Measurements from ENCODE around the gene CAMK2N2. TPM values are rescaled to one million over a fixed set of nuclear protein-coding genes. Genes with fewer than 3 reads are reported as not detected.

Gene CAMK2N2
- total and polyA plus RNA-seq, 4 donors, result 9.1 to 204 (median 106) TPM

- no peak overlapping the region for H3K27ac ChIP-seq (ENCODE audit: low read depth, low read length)
- peaks cover 26% of the 10 kb centered on the region for H3K27me3 ChIP-seq (ENCODE audit: control insufficient read depth, insufficient read depth, low read length)
- peak in 1 of 6 donors; percentile 7 for DNase-seq (ENCODE audit: low read depth in 4 of 6, low spot score in 6 of 6)
- peak overlapping the region; percentile 18 for H3K4me3 ChIP-seq (ENCODE audit: low read depth, low read length)
- peaks cover 9% of the 10 kb centered on the region for H3K36me3 ChIP-seq (ENCODE audit: control insufficient read depth, insufficient read depth, low read length)
- H3K9me3 ChIP-seq (ENCODE audit: control insufficient read depth, insufficient read depth, low read length), result no peaks in the 10 kb centered on the region
- WGBS (ENCODE audit: insufficient coverage), result 5% methylated on average over 22 of the region's 28 CpGs
- peaks cover 41% of the 10 kb centered on the region for H3K4me1 ChIP-seq (ENCODE audit: control insufficient read depth, insufficient read depth, low read length)
Measured at GRCh38 chr3:184259396-184259877, 1.9 kb downstream of the CAMK2N2 start.

- Histone ChIP-seq H3K27me3 (ENCODE audit: control insufficient read depth, insufficient read depth, low read length) (peaks cover 26% of the 10 kb centered on the region), H3K27ac (ENCODE audit: low read depth, low read length) (no peak overlapping the region), H3K9me3 (ENCODE audit: control insufficient read depth, insufficient read depth, low read length) (no peaks in the 10 kb centered on the region), H3K36me3 (ENCODE audit: control insufficient read depth, insufficient read depth, low read length) (peaks cover 9% of the 10 kb centered on the region), H3K4me1 (ENCODE audit: control insufficient read depth, insufficient read depth, low read length) (peaks cover 41% of the 10 kb centered on the region), H3K4me3 (ENCODE audit: low read depth, low read length) (peak overlapping the region; percentile 18)
- WGBS (ENCODE audit: insufficient coverage), result 92% methylated on average over 4 of the region's 5 CpGs
- DNase-seq (ENCODE audit: low read depth in 4 of 6, low spot score in 6 of 6), result no peak
Measured at GRCh38 chr3:184258926-184259325, 2.4 kb downstream of the CAMK2N2 start.

GRCh38 chr3:184257083-184257915 is 4.1 kb downstream of the CAMK2N2 start:
- no peaks in the 10 kb centered on the region for H3K9me3 ChIP-seq (ENCODE audit: control insufficient read depth, insufficient read depth, low read length)
- peaks cover 33% of the 10 kb centered on the region for H3K4me1 ChIP-seq (ENCODE audit: control insufficient read depth, insufficient read depth, low read length)

GRCh38 chr3:184255291-184256039 is 5.9 kb downstream of the CAMK2N2 start:
- Histone ChIP-seq H3K9me3 (ENCODE audit: control insufficient read depth, insufficient read depth, low read length) (no peaks in the 10 kb centered on the region), H3K36me3 (ENCODE audit: control insufficient read depth, insufficient read depth, low read length) (peaks cover 9% of the 10 kb centered on the region), H3K4me3 (ENCODE audit: low read depth, low read length) (no peak overlapping the region), H3K27ac (ENCODE audit: low read depth, low read length) (no peak overlapping the region), H3K27me3 (ENCODE audit: control insufficient read depth, insufficient read depth, low read length) (peaks cover 10% of the 10 kb centered on the region), H3K4me1 (ENCODE audit: control insufficient read depth, insufficient read depth, low read length) (peaks cover 19% of the 10 kb centered on the region)
- WGBS (ENCODE audit: insufficient coverage), result 94% methylated on average over 3 of the region's 3 CpGs
- no peak for DNase-seq (ENCODE audit: low read depth in 4 of 6, low spot score in 6 of 6)

More at GRCh38 chr3:184257083-184257915, 4.1 kb downstream of the CAMK2N2 start:
- Histone ChIP-seq H3K4me3 (ENCODE audit: low read depth, low read length) (no peak overlapping the region), H3K27me3 (ENCODE audit: control insufficient read depth, insufficient read depth, low read length) (peaks cover 20% of the 10 kb centered on the region), H3K36me3 (ENCODE audit: control insufficient read depth, insufficient read depth, low read length) (peaks cover 9% of the 10 kb centered on the region), H3K27ac (ENCODE audit: low read depth, low read length) (no peak overlapping the region)
- no peak for DNase-seq (ENCODE audit: low read depth in 4 of 6, low spot score in 6 of 6)
- 89% methylated on average over 17 of the region's 23 CpGs for WGBS (ENCODE audit: insufficient coverage)

GRCh38 chr3:184250167-184250828 is 11.1 kb downstream of the CAMK2N2 start:
- H3K36me3 ChIP-seq (ENCODE audit: control insufficient read depth, insufficient read depth, low read length), result peaks cover 2% of the 10 kb centered on the region
- no peak overlapping the region for H3K27ac ChIP-seq (ENCODE audit: low read depth, low read length)
- DNase-seq (ENCODE audit: low read depth in 4 of 6, low spot score in 6 of 6), result peak in 2 of 6 donors; percentile 82 to 88
- H3K27me3 ChIP-seq (ENCODE audit: control insufficient read depth, insufficient read depth, low read length), result no peaks in the 10 kb centered on the region
- WGBS (ENCODE audit: insufficient coverage), result under 1% methylated on average over 14 of the region's 20 CpGs
- H3K4me1 ChIP-seq (ENCODE audit: control insufficient read depth, insufficient read depth, low read length), result peaks cover 22% of the 10 kb centered on the region
- H3K9me3 ChIP-seq (ENCODE audit: control insufficient read depth, insufficient read depth, low read length), result no peaks in the 10 kb centered on the region
- H3K4me3 ChIP-seq (ENCODE audit: low read depth, low read length), result peak overlapping the region; percentile 91

GRCh38 chr3:184249412-184250166 is 11.8 kb downstream of the CAMK2N2 start, which contains the start of gene EEF1AKMT4:
TSS of gene EEF1AKMT4 (plus strand) at chr3:184249672. CDS start at chr3:184249695, 23 bp downstream.
- WGBS (ENCODE audit: insufficient coverage), result under 1% methylated on average over 54 of the region's 54 CpGs

GRCh38 chr3:184248454-184249411 is 12.6 kb downstream of the CAMK2N2 start, which contains the start of gene ALG3:
TSS of gene ALG3 (minus strand) at chr3:184248962. CDS start at chr3:184248940, 22 bp downstream.
- DNase-seq (ENCODE audit: low read depth in 4 of 6, low spot score in 6 of 6), result peak in 5 of 6 donors; percentile 77 to 96 (median 84)
- Histone ChIP-seq H3K36me3 (ENCODE audit: control insufficient read depth, insufficient read depth, low read length) (peaks cover 18% of the 10 kb centered on the region), H3K27me3 (ENCODE audit: control insufficient read depth, insufficient read depth, low read length) (no peaks in the 10 kb centered on the region), H3K9me3 (ENCODE audit: control insufficient read depth, insufficient read depth, low read length) (no peaks in the 10 kb centered on the region), H3K4me3 (ENCODE audit: low read depth, low read length) (peak within 1 kb of the TSS; percentile 91), H3K4me1 (ENCODE audit: control insufficient read depth, insufficient read depth, low read length) (peaks cover 22% of the 10 kb centered on the region), H3K27ac (ENCODE audit: low read depth, low read length) (peak within 1 kb of the TSS; percentile 67)
- 0% methylated on average over 41 of the region's 49 CpGs for WGBS (ENCODE audit: insufficient coverage)

More at GRCh38 chr3:184249412-184250166, 11.8 kb downstream of the CAMK2N2 start, which contains the start of gene EEF1AKMT4:
- Histone ChIP-seq H3K27me3 (ENCODE audit: control insufficient read depth, insufficient read depth, low read length) (no peaks in the 10 kb centered on the region), H3K36me3 (ENCODE audit: control insufficient read depth, insufficient read depth, low read length) (peaks cover 9% of the 10 kb centered on the region), H3K4me1 (ENCODE audit: control insufficient read depth, insufficient read depth, low read length) (peaks cover 22% of the 10 kb centered on the region), H3K4me3 (ENCODE audit: low read depth, low read length) (peak within 1 kb of the TSS; percentile 91), H3K9me3 (ENCODE audit: control insufficient read depth, insufficient read depth, low read length) (no peaks in the 10 kb centered on the region), H3K27ac (ENCODE audit: low read depth, low read length) (peak within 1 kb of the TSS; percentile 67)
- peak; percentile 82 to 98 (median 88) for DNase-seq (ENCODE audit: low read depth in 4 of 6, low spot score in 6 of 6)

GRCh38 chr3:184242297-184242685 is 19.1 kb downstream of the CAMK2N2 start:
- Histone ChIP-seq H3K27me3 (ENCODE audit: control insufficient read depth, insufficient read depth, low read length) (no peaks in the 10 kb centered on the region), H3K9me3 (ENCODE audit: control insufficient read depth, insufficient read depth, low read length) (no peaks in the 10 kb centered on the region), H3K27ac (ENCODE audit: low read depth, low read length) (no peak overlapping the region), H3K4me3 (ENCODE audit: low read depth, low read length) (no peak overlapping the region), H3K36me3 (ENCODE audit: control insufficient read depth, insufficient read depth, low read length) (peaks cover 56% of the 10 kb centered on the region), H3K4me1 (ENCODE audit: control insufficient read depth, insufficient read depth, low read length) (peaks cover 6% of the 10 kb centered on the region)
- 94% methylated on average over 5 of the region's 5 CpGs for WGBS (ENCODE audit: insufficient coverage)
- no peak for DNase-seq (ENCODE audit: low read depth in 4 of 6, low spot score in 6 of 6)
